Upper lobe of left lung (tissue), 6 donors: ENCODE measurements around the gene EFNA5. TPM values are rescaled to one million over a fixed set of nuclear protein-coding genes. Genes with fewer than 3 reads are reported as not detected.

Experiments used
- ATAC-seq, 2 donors: fragments of 200-7000 bp; cut with Tn5 transposase; one replicate each; pipeline ENCODE4 v1.9.1; 2022; ENCODE audit warnings: mild to moderate bottlenecking in 2 of 2, moderate library complexity in 2 of 2; ENCODE audit not compliant: low FRiP score in 2 of 2
- DNase-seq, 2 donors: peaks; one replicate each; pipeline ENCODE4 v3.0.0-alpha.2; 2019 to 2020
- H3K27ac ChIP-seq, 4 donors: fragments of 200-600 bp; sonication (generic); one replicate each; pipeline ENCODE4 v1.5.1; 2016 to 2019
- H3K27me3 ChIP-seq, 4 donors: fragments of 200-600 bp; sonication (generic); one replicate each; pipeline ENCODE4 v1.5.1; 2017 to 2019
- H3K36me3 ChIP-seq, 4 donors: fragments of 200-600 bp; sonication (generic); one replicate each; pipeline ENCODE4 v1.5.1; 2016 to 2019
- H3K4me1 ChIP-seq, 4 donors: fragments of 200-600 bp; sonication (generic); one replicate each; pipeline ENCODE4 v1.5.1; 2018 to 2019
- H3K4me3 ChIP-seq, 4 donors: fragments of 200-600 bp; sonication (generic); one replicate each; pipeline ENCODE4 v1.5.1; 2017 to 2019; ENCODE audit warnings: mild to moderate bottlenecking in 2 of 4, moderate library complexity in 1 of 4
- H3K9me3 ChIP-seq, 4 donors: fragments of 200-600 bp; sonication (generic); one replicate each; pipeline ENCODE4 v1.5.1; 2018 to 2019
- CTCF ChIP-seq, 6 experiments: fragments of 450-650 bp in 4 of 6; fragments of 200-600 bp in 2 of 6; sonication (generic) in 2 of 6; IDR thresholded peaks; one replicate each; pipeline ENCODE4 v1.5.1; 2016 to 2019; ENCODE audit warnings: antibody characterized with exemption in 6 of 6
- EP300 ChIP-seq, 4 donors: sonication (generic); formaldehyde crosslinking; IDR thresholded peaks; one replicate each; pipeline ENCODE4 v1.5.1; 2017; ENCODE audit warnings: antibody characterized with exemption in 4 of 4, control low read depth in 2 of 4
- POLR2A ChIP-seq, 4 donors: fragments of 450-650 bp; IDR thresholded peaks; one replicate each; pipeline ENCODE4 v1.5.1; 2016 to 2017; ENCODE audit warnings: antibody characterized with exemption in 4 of 4, mild to moderate bottlenecking in 2 of 4
- POLR2AphosphoS5 ChIP-seq, 2 donors: sonication (generic); formaldehyde crosslinking; IDR thresholded peaks; one replicate each; pipeline ENCODE4 v1.5.1; 2017; ENCODE audit warnings: antibody characterized with exemption in 2 of 2
- WGBS, 2 donors: methylation state at CpG; one replicate each; pipeline ENCODE4 v1.1.5; 2017 to 2018; 5-methylcytosine and 5-hydroxymethylcytosine counted together
- total RNA-seq, 6 donors: library from RNA; depleted of rRNA in 4 of 6; stranded (reverse); fragments of >200 nt in 4 of 6; gene quantifications; one replicate each; pipeline versions ENCODE4 v1.1.0 to v1.2.1, GENCODE V29; 2016 to 2021
- donor health status: DM: no; HTN: no; CAD: no; lungs with moderate emphysema.
- donor health status: DM: no; HTN: yes; CAD: no; lungs with severe emphysema.

The EFNA5 gene
- total RNA-seq, 6 donors from 2014 or later: 4.1 to 41.9 (median 7.3) TPM

DNA sequence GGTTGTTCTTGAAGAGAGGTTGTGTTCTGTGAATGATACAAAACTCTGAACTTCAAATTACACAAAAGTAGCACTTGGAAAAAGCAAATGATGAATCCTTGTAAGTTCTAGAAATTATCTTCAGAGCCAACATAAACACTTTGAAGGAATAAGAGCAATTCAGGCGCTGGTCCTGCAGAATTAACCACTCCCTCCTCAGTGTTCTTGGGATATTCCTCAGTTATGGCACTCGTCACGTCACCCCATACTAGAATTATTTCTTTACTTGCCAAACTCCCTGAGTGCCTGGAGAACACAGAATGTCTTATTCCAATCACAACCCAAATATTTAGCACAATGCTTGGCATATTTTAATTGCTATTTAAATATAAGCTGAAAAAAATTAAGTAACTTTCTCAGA is 126.3 kb downstream of the EFNA5 start:
- peak in 1 of 4 donors; percentile 64 for TF ChIP-seq EP300 (IDR thresholded peaks at IDR 0.05)
- TF ChIP-seq POLR2AphosphoS5 (IDR thresholded peaks at IDR 0.05): no peak
- Histone ChIP-seq H3K27ac (no peak overlapping the region), H3K9me3 (no peaks in the 10 kb centered on the region), H3K27me3 (no peaks in the 10 kb centered on the region), H3K4me3 (no peak overlapping the region), H3K4me1 (peaks cover 0 to 32% (median 14%) of the 10 kb centered on the region in 4 donors), H3K36me3 (no peaks in the 10 kb centered on the region)
- no peak for DNase-seq
- peak; percentile 37 to 65 for ATAC-seq
- 65 to 67% methylated on average over 3 of the region's 3 CpGs for WGBS, 2 donors

GRCh38 chr5:107543868-107544267 is 126.9 kb downstream of the EFNA5 start:
- peak overlapping the region in 2 of 4 donors; percentile 4 to 37 for H3K27ac ChIP-seq

GRCh38 chr5:107542831-107543231 is 127.9 kb downstream of the EFNA5 start:
- Histone ChIP-seq H3K27me3 (no peaks in the 10 kb centered on the region), H3K36me3 (no peaks in the 10 kb centered on the region), H3K9me3 (no peaks in the 10 kb centered on the region), H3K4me1 (peaks cover 0 to 32% (median 14%) of the 10 kb centered on the region in 4 donors), H3K27ac (peak overlapping the region in 3 of 4 donors; percentile 42 to 63 (median 61)), H3K4me3 (peak overlapping the region in 1 of 4 donors; percentile 10)
- TF ChIP-seq POLR2AphosphoS5 (IDR thresholded peaks at IDR 0.05) (peak; percentile 55 to 76), EP300 (IDR thresholded peaks at IDR 0.05) (peak in 3 of 4 donors; percentile 47 to 92 (median 75)), POLR2A (IDR thresholded peaks at IDR 0.05) (no peak), CTCF (IDR thresholded peaks at IDR 0.05) (no peak)
- 30 to 38% methylated on average over 7 of the region's 7 CpGs for WGBS, 2 donors
- peak in 1 of 2 donors; percentile 88 for DNase-seq
- peak; percentile 85 to 93 for ATAC-seq

More at GRCh38 chr5:107543868-107544267, 126.9 kb downstream of the EFNA5 start:
- H3K4me3 ChIP-seq: no peak overlapping the region
- TF ChIP-seq POLR2AphosphoS5 (IDR thresholded peaks at IDR 0.05) (no peak), POLR2A (IDR thresholded peaks at IDR 0.05) (no peak), CTCF (IDR thresholded peaks at IDR 0.05) (no peak), EP300 (IDR thresholded peaks at IDR 0.05) (no peak)
- no peaks in the 10 kb centered on the region for H3K9me3 ChIP-seq
- DNase-seq (no peak), ATAC-seq (no peak)
- peaks cover 0 to 32% (median 14%) of the 10 kb centered on the region in 4 donors for H3K4me1 ChIP-seq
- no peaks in the 10 kb centered on the region for H3K27me3 ChIP-seq
- WGBS, 2 donors: 68 to 74% methylated on average over 6 of the region's 6 CpGs
- no peaks in the 10 kb centered on the region for H3K36me3 ChIP-seq

- H3K9me3 ChIP-seq: no peaks in the 10 kb centered on the region
- peak overlapping the region; percentile 2 to 63 (median 52) for H3K27ac ChIP-seq
- peaks cover 0 to 32% (median 14%) of the 10 kb centered on the region in 4 donors for H3K4me1 ChIP-seq
- DNase-seq (peak in 1 of 2 donors; percentile 86), ATAC-seq (peak; percentile 70 to 88)
- TF ChIP-seq POLR2AphosphoS5 (IDR thresholded peaks at IDR 0.05): no peak
- TF ChIP-seq EP300 (IDR thresholded peaks at IDR 0.05): peak in 1 of 4 donors; percentile 11
- no peak for TF ChIP-seq CTCF (IDR thresholded peaks at IDR 0.05)
- no peak for TF ChIP-seq POLR2A (IDR thresholded peaks at IDR 0.05)
- no peaks in the 10 kb centered on the region for H3K27me3 ChIP-seq
- H3K4me3 ChIP-seq: peak overlapping the region in 1 of 4 donors; percentile 10
- H3K36me3 ChIP-seq: no peaks in the 10 kb centered on the region
- WGBS, 2 donors: 11 to 16% methylated on average over 4 of the region's 4 CpGs
Measured at GRCh38 chr5:107542428-107542827, 128.3 kb downstream of the EFNA5 start.

GRCh38 chr5:107541400-107541799 is 129.3 kb downstream of the EFNA5 start:
- no peak for ATAC-seq
- no peak for TF ChIP-seq CTCF (IDR thresholded peaks at IDR 0.05)
- Histone ChIP-seq H3K9me3 (no peaks in the 10 kb centered on the region), H3K36me3 (no peaks in the 10 kb centered on the region), H3K27ac (no peak overlapping the region), H3K4me1 (peaks cover 0 to 32% (median 14%) of the 10 kb centered on the region in 4 donors), H3K27me3 (no peaks in the 10 kb centered on the region), H3K4me3 (no peak overlapping the region)
- WGBS, 2 donors: 83 to 89% methylated on average over 1 of the region's 1 CpG
- no peak for DNase-seq
